Ishikawa (cell line): Measurements from ENCODE around the gene MIGA2.

Source experiments
- CEBPB ChIP-seq: IDR thresholded peaks from 2 replicates; pipeline ENCODE4 v1.6.1; 2012
- CREB1 ChIP-seq: IDR thresholded peaks from 2 replicates; pipeline ENCODE4 v1.6.1; 2012; ENCODE audit warnings: low read depth
- EGR1 ChIP-seq: IDR thresholded peaks from 2 replicates; pipeline ENCODE4 v1.6.1; 2012
- EP300 ChIP-seq: IDR thresholded peaks from 2 replicates; pipeline ENCODE4 v1.6.1; 2012; ENCODE audit warnings: borderline replicate concordance
- FOXM1 ChIP-seq: IDR thresholded peaks from 2 replicates; pipeline ENCODE4 v1.6.1; 2012; ENCODE audit warnings: low read depth, borderline replicate concordance
- NFIC ChIP-seq: IDR thresholded peaks from 2 replicates; pipeline ENCODE4 v1.6.1; 2012
- TAF1 ChIP-seq: IDR thresholded peaks from 2 replicates; pipeline ENCODE4 v1.6.1; 2012; ENCODE audit warnings: low read depth, mild to moderate bottlenecking
- TCF12 ChIP-seq: IDR thresholded peaks from 2 replicates; pipeline ENCODE4 v1.6.1; 2012; ENCODE audit warnings: low read depth
- TEAD4 ChIP-seq: IDR thresholded peaks from 2 replicates; pipeline ENCODE4 v1.6.1; 2012
- YY1 ChIP-seq: IDR thresholded peaks from 2 replicates; pipeline ENCODE4 v1.6.1; 2012; ENCODE audit warnings: low read depth
- ZBTB7A ChIP-seq: IDR thresholded peaks from 2 replicates; pipeline ENCODE4 v1.6.1; 2012; ENCODE audit warnings: low read depth
- TF ChIP-seq, protein P1 (sequence below): IDR thresholded peaks from 2 replicates; pipeline ENCODE4 v1.6.1; 2012; ENCODE audit warnings: low read depth, mild to moderate bottlenecking
- TF ChIP-seq, protein P2 (sequence below): IDR thresholded peaks from 2 replicates; pipeline ENCODE4 v1.6.1; 2012

DNA sequence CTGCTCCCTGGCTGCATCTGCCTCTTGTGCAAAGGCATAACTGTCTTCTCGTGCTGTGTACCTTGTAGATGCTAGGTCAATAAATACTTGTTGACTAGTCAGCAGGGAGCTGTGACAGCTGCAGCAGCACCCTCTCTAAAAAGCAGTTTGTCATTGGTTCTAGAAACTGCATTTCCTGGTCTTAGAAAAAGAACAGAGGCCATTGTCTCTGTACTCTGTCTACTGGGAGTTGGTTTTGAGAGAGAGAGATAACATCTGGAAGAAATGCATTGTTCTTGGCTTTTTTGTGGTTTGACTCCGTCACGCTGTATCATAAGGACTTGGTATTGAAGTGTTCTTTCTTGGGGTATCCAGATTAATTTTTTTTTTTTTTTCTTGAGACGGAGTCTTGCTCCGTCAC is 40.6 kb upstream of the MIGA2 start:
- TF ChIP-seq YY1: no peak
- TF ChIP-seq TCF12: no peak
- TF ChIP-seq EP300: no peak
- TF ChIP-seq, protein P1, sequence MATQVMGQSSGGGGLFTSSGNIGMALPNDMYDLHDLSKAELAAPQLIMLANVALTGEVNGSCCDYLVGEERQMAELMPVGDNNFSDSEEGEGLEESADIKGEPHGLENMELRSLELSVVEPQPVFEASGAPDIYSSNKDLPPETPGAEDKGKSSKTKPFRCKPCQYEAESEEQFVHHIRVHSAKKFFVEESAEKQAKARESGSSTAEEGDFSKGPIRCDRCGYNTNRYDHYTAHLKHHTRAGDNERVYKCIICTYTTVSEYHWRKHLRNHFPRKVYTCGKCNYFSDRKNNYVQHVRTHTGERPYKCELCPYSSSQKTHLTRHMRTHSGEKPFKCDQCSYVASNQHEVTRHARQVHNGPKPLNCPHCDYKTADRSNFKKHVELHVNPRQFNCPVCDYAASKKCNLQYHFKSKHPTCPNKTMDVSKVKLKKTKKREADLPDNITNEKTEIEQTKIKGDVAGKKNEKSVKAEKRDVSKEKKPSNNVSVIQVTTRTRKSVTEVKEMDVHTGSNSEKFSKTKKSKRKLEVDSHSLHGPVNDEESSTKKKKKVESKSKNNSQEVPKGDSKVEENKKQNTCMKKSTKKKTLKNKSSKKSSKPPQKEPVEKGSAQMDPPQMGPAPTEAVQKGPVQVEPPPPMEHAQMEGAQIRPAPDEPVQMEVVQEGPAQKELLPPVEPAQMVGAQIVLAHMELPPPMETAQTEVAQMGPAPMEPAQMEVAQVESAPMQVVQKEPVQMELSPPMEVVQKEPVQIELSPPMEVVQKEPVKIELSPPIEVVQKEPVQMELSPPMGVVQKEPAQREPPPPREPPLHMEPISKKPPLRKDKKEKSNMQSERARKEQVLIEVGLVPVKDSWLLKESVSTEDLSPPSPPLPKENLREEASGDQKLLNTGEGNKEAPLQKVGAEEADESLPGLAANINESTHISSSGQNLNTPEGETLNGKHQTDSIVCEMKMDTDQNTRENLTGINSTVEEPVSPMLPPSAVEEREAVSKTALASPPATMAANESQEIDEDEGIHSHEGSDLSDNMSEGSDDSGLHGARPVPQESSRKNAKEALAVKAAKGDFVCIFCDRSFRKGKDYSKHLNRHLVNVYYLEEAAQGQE: no peak
- TF ChIP-seq, protein P2, sequence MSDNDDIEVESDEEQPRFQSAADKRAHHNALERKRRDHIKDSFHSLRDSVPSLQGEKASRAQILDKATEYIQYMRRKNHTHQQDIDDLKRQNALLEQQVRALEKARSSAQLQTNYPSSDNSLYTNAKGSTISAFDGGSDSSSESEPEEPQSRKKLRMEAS: no peak
- TF ChIP-seq TAF1: no peak
- TF ChIP-seq TEAD4: no peak
- TF ChIP-seq NFIC: no peak
- no peak for TF ChIP-seq ZBTB7A
- no peak for TF ChIP-seq CEBPB
- no peak for TF ChIP-seq FOXM1
- TF ChIP-seq EGR1: no peak
- no peak for TF ChIP-seq CREB1
